ENCODE results near the gene F12. TPM values are rescaled to one million over a fixed set of nuclear protein-coding genes. Genes with fewer than 3 reads are reported as not detected.

F12 gene
- total and polyA plus RNA-seq, 4 experiments from 2014 or later, result 2.0 to 2.4 TPM; not detected in 2

- Mint-ChIP-seq H3K36me3 (peaks cover 0 to 7% of the 10 kb centered on the region in 2 donors), H3K9me3 (peaks cover 0 to 2% (median 0%) of the 10 kb centered on the region in 8 donors), H3K27ac (peak overlapping the region; percentile 86 to 97 (median 94)), H3K4me1 (peaks cover 9 to 36% (median 22%) of the 10 kb centered on the region in 4 donors), H3K27me3 (peaks cover 0 to 2% of the 10 kb centered on the region in 2 donors), H3K4me3 (peak overlapping the region; percentile 81 to 96 (median 87))
- Histone ChIP-seq H3K9me3 (ENCODE audit: control insufficient read depth in 1 of 2, low read length in 2 of 2) (no peaks in the 10 kb centered on the region), H3K27me3 (ENCODE audit: insufficient read depth, low read length) (no peaks in the 10 kb centered on the region), H3K4me3 (ENCODE audit: low read length in 2 of 2) (peak overlapping the region; percentile 36 to 77), H3K36me3 (ENCODE audit: insufficient read depth, low read length) (no peaks in the 10 kb centered on the region), H3K4me1 (ENCODE audit: insufficient read depth, low read length) (peaks cover 16% of the 10 kb centered on the region), H3K27ac (ENCODE audit: low read depth, low read length) (peak overlapping the region; percentile 96)
- peak; percentile 84 to 92 (median 87) for DNase-seq
- CTCF ChIA-PET (ENCODE audit: partially characterized antibody), result interaction anchor here (0.6 to 26.1 kb wide), 32 partner anchors 8 to 270 kb away, joined by 3 to 821 read pairs (median 5); partner anchors contain the start of genes DBN1, F12, GRK6 and LMAN2
- intact Hi-C loops (cut with micrococcal nuclease), result loop anchor here (1.0 to 5.0 kb wide), 4 partner anchors 66 to 339 kb away; partner anchors contain the start of gene NSD1
- POLR2A ChIA-PET (ENCODE audit: partially characterized antibody), result interaction anchor here (0.6 to 20.7 kb wide), 32 partner anchors 8 to 302 kb away, joined by 3 to 1171 read pairs (median 6); partner anchors contain the start of genes F12, GRK6, LMAN2 and PDLIM7
Measured at GRCh38 chr5:177455661-177456590, 46.6 kb upstream of the F12 start.

- intact Hi-C loops (cut with micrococcal nuclease), result loop anchor here (2.0 to 5.0 kb wide), 2 partner anchors 323 to 338 kb away; partner anchors contain the start of gene NSD1
- peaks cover 0 to 2% (median 0%) of the 10 kb centered on the region in 8 donors for H3K9me3 Mint-ChIP-seq
- CTCF ChIA-PET (ENCODE audit: partially characterized antibody), result interaction anchor here (0.8 to 26.1 kb wide), 31 partner anchors 9 to 269 kb away, joined by 3 to 821 read pairs (median 5); partner anchors contain the start of genes DBN1, F12, GRK6 and LMAN2
- peak overlapping the region; percentile 71 to 91 (median 82) for H3K4me3 Mint-ChIP-seq
- Histone ChIP-seq H3K27me3 (ENCODE audit: insufficient read depth, low read length) (no peaks in the 10 kb centered on the region), H3K27ac (ENCODE audit: low read depth, low read length) (peak overlapping the region; percentile 96), H3K36me3 (ENCODE audit: insufficient read depth, low read length) (no peaks in the 10 kb centered on the region), H3K9me3 (ENCODE audit: control insufficient read depth in 1 of 2, low read length in 2 of 2) (no peaks in the 10 kb centered on the region), H3K4me3 (ENCODE audit: low read length in 2 of 2) (peak overlapping the region; percentile 36 to 77), H3K4me1 (ENCODE audit: insufficient read depth, low read length) (peaks cover 16% of the 10 kb centered on the region)
- peaks cover 0 to 2% of the 10 kb centered on the region in 2 donors for H3K27me3 Mint-ChIP-seq
- peaks cover 0 to 9% of the 10 kb centered on the region in 2 donors for H3K36me3 Mint-ChIP-seq
- POLR2A ChIA-PET (ENCODE audit: partially characterized antibody), result interaction anchor here (0.6 to 20.7 kb wide), 31 partner anchors 8 to 154 kb away, joined by 3 to 1171 read pairs (median 8); partner anchors contain the start of genes F12, GRK6, LMAN2 and PDLIM7
- peak overlapping the region; percentile 47 to 97 (median 87) for H3K27ac Mint-ChIP-seq
- peak; percentile 93 to 95 (median 94) for DNase-seq
- peaks cover 9 to 36% (median 23%) of the 10 kb centered on the region in 4 donors for H3K4me1 Mint-ChIP-seq
Measured at GRCh38 chr5:177455036-177455660, 45.8 kb upstream of the F12 start.

GRCh38 chr5:177454397-177455035, 45.2 kb upstream of the F12 start:
- peaks cover 0 to 2% (median 0%) of the 10 kb centered on the region in 8 donors for H3K9me3 Mint-ChIP-seq
- intact Hi-C loops (cut with micrococcal nuclease), result loop anchor here (1.0 to 5.0 kb wide), 6 partner anchors 8 to 338 kb away; partner anchors contain the start of genes GRK6, NSD1, PDLIM7 and PRR7
- no peaks in the 10 kb centered on the region for H3K27me3 ChIP-seq (ENCODE audit: insufficient read depth, low read length)
- H3K27me3 Mint-ChIP-seq, result peaks cover 0 to 2% of the 10 kb centered on the region in 2 donors
- peak overlapping the region; percentile 96 for H3K27ac ChIP-seq (ENCODE audit: low read depth, low read length)
- peak overlapping the region; percentile 76 to 97 (median 85) for H3K27ac Mint-ChIP-seq
- H3K4me1 ChIP-seq (ENCODE audit: insufficient read depth, low read length), result peaks cover 16% of the 10 kb centered on the region
- ChIA-PET POLR2A (ENCODE audit: partially characterized antibody) (interaction anchor here (0.7 to 20.7 kb wide), 26 partner anchors 9 to 153 kb away, joined by 3 to 1171 read pairs (median 8); partner anchors contain the start of genes F12, GRK6, LMAN2 and PDLIM7), CTCF (ENCODE audit: partially characterized antibody) (interaction anchor here (0.8 to 26.1 kb wide), 25 partner anchors 9 to 268 kb away, joined by 3 to 821 read pairs (median 6); partner anchors contain the start of genes F12, GRK6, LMAN2 and MXD3)
- peak; percentile 88 to 94 (median 91) for DNase-seq
- peaks cover 9 to 36% (median 23%) of the 10 kb centered on the region in 4 donors for H3K4me1 Mint-ChIP-seq
- H3K9me3 ChIP-seq (ENCODE audit: control insufficient read depth in 1 of 2, low read length in 2 of 2), result no peaks in the 10 kb centered on the region
- H3K36me3 Mint-ChIP-seq, result peaks cover 0 to 9% of the 10 kb centered on the region in 2 donors
- H3K4me3 ChIP-seq (ENCODE audit: low read length in 2 of 2), result peak overlapping the region in 1 of 2 donors; percentile 77
- H3K36me3 ChIP-seq (ENCODE audit: insufficient read depth, low read length), result no peaks in the 10 kb centered on the region
- peak overlapping the region; percentile 31 to 89 (median 82) for H3K4me3 Mint-ChIP-seq

DNA sequence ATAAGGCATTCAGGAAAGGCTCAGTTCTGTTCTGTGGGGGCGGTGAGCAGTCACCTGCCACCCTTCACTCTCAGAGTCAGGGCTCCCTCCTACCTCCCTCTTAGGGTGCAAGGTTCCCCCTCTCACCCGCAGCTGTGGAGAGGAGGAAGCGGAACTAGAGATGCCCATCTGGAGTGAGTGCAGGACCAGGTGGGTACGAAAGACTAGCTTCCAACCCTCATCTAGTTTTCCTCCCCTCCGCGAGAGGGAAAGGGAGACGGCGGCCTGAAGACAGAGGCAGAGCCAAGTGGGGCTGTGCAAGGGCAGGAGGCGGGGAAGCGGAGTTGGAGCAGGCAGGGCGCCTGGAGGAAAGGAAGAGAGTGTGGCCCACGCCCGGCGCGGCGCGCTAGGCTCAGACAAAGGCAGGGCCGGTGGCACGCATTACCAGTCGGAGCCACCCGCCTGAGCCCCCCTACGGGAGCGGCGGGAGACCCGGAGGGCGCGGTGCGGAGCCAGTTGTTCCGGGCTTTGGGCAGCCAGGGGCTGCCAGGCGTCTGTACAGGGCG, 44.6 kb upstream of the F12 start:
- Histone ChIP-seq H3K9me3 (ENCODE audit: control insufficient read depth in 1 of 2, low read length in 2 of 2) (no peaks in the 10 kb centered on the region), H3K4me3 (ENCODE audit: low read length in 2 of 2) (peak overlapping the region in 1 of 2 donors; percentile 77), H3K27ac (ENCODE audit: low read depth, low read length) (peak overlapping the region; percentile 96), H3K36me3 (ENCODE audit: insufficient read depth, low read length) (no peaks in the 10 kb centered on the region), H3K4me1 (ENCODE audit: insufficient read depth, low read length) (peaks cover 19% of the 10 kb centered on the region), H3K27me3 (ENCODE audit: insufficient read depth, low read length) (no peaks in the 10 kb centered on the region)
- peaks cover 0 to 2% of the 10 kb centered on the region in 2 donors for H3K27me3 Mint-ChIP-seq
- H3K9me3 Mint-ChIP-seq, result peaks cover 0 to 2% (median 0%) of the 10 kb centered on the region in 8 donors
- peaks cover 0 to 9% of the 10 kb centered on the region in 2 donors for H3K36me3 Mint-ChIP-seq
- ChIA-PET POLR2A (ENCODE audit: partially characterized antibody) (interaction anchor here (1.6 to 20.7 kb wide), 11 partner anchors 8 to 141 kb away, joined by 7 to 1171 read pairs (median 18); partner anchors contain the start of genes F12, GRK6, PFN3 and PRR7), CTCF (ENCODE audit: partially characterized antibody) (interaction anchor here (1.2 to 26.1 kb wide), 10 partner anchors 9 to 144 kb away, joined by 3 to 821 read pairs (median 30); partner anchors contain the start of genes F12, GRK6, MXD3 and PDLIM7)
- intact Hi-C loops (cut with micrococcal nuclease), result loop anchor here (1.0 to 2.0 kb wide), 5 partner anchors 8 to 337 kb away; partner anchors contain the start of genes GRK6, PDLIM7 and PRR7
- peak overlapping the region; percentile 84 to 97 (median 93) for H3K27ac Mint-ChIP-seq
- peaks cover 9 to 36% (median 23%) of the 10 kb centered on the region in 4 donors for H3K4me1 Mint-ChIP-seq
- peak overlapping the region; percentile 46 to 84 (median 72) for H3K4me3 Mint-ChIP-seq
- DNase-seq, result no peak

- Histone ChIP-seq H3K27ac (ENCODE audit: low read depth, low read length) (no peak overlapping the region), H3K36me3 (ENCODE audit: insufficient read depth, low read length) (no peaks in the 10 kb centered on the region), H3K4me1 (ENCODE audit: insufficient read depth, low read length) (peaks cover 29% of the 10 kb centered on the region), H3K4me3 (ENCODE audit: low read length in 2 of 2) (no peak overlapping the region), H3K9me3 (ENCODE audit: control insufficient read depth in 1 of 2, low read length in 2 of 2) (no peaks in the 10 kb centered on the region), H3K27me3 (ENCODE audit: insufficient read depth, low read length) (no peaks in the 10 kb centered on the region)
- peak overlapping the region; percentile 72 to 97 (median 84) for H3K27ac Mint-ChIP-seq
- H3K4me1 Mint-ChIP-seq, result peaks cover 12 to 46% (median 31%) of the 10 kb centered on the region in 4 donors
- ChIA-PET CTCF (ENCODE audit: partially characterized antibody) (interaction anchor here (1.0 to 26.1 kb wide), 13 partner anchors 8 to 143 kb away, joined by 3 to 821 read pairs (median 6); partner anchors contain the start of genes F12, GRK6, MXD3 and PFN3), POLR2A (ENCODE audit: partially characterized antibody) (interaction anchor here (0.7 to 20.7 kb wide), 10 partner anchors 7 to 140 kb away, joined by 3 to 1171 read pairs (median 17); partner anchors contain the start of genes F12, GRK6, PFN3 and PRR7)
- peaks cover 0 to 9% of the 10 kb centered on the region in 2 donors for H3K36me3 Mint-ChIP-seq
- H3K9me3 Mint-ChIP-seq, result peaks cover 0 to 6% (median 0%) of the 10 kb centered on the region in 8 donors
- H3K27me3 Mint-ChIP-seq, result peaks cover 0 to 2% of the 10 kb centered on the region in 2 donors
- intact Hi-C loops (cut with micrococcal nuclease), result no loop called here
- DNase-seq, result no peak
- H3K4me3 Mint-ChIP-seq, result peak overlapping the region in 5 of 8 donors; percentile 27 to 82 (median 39)
Measured at GRCh38 chr5:177452688-177453638, 43.6 kb upstream of the F12 start.

All from CD4-positive, alpha-beta memory T cell (primary cell).